HepG2 (cell line): ENCODE data around the gene MTX1. TPM values are rescaled to one million over a fixed set of nuclear protein-coding genes. Genes with fewer than 3 reads are reported as not detected.

Source experiments
- CHD4 ChIP-seq: fragments of 200-600 bp; sonication (generic); IDR thresholded peaks from 2 replicates; pipeline ENCODE4 v1.7.0; 2017; ENCODE audit warnings: mild to moderate bottlenecking, low read length, borderline replicate concordance
- ELF1 ChIP-seq: sonication (generic); formaldehyde crosslinking; IDR thresholded peaks from 2 replicates; pipeline ENCODE4 v1.4.0; 2020; ENCODE audit warnings: missing genetic modification reagents
- HMGXB4 ChIP-seq, 2 experiments: sonication (generic) in 1 of 2; formaldehyde crosslinking in 1 of 2; IDR thresholded peaks; 2 replicates each; pipeline versions ENCODE4 v1.4.0 to v1.6.1; 2018 to 2020; ENCODE audit warnings: missing genetic modification reagents in 2 of 2, borderline replicate concordance in 1 of 2, low read depth in 1 of 2, mild to moderate bottlenecking in 1 of 2, missing biosample characterization in 1 of 2
- NFE2L1 ChIP-seq: sonication (generic); formaldehyde crosslinking; IDR thresholded peaks from 2 replicates; pipeline ENCODE4 v1.4.0; 2020; ENCODE audit warnings: missing genetic modification reagents, mild to moderate bottlenecking, borderline replicate concordance
- PATZ1 ChIP-seq: sonication (generic); formaldehyde crosslinking; IDR thresholded peaks from 2 replicates; pipeline ENCODE4 v1.4.0; 2020; ENCODE audit warnings: missing genetic modification reagents
- PBX2 ChIP-seq: IDR thresholded peaks from 2 replicates; pipeline ENCODE4 v1.6.1; 2016; ENCODE audit warnings: control low read depth
- RAD21 ChIP-seq: fragments of 450-650 bp; formaldehyde crosslinking; IDR thresholded peaks from 2 replicates; pipeline ENCODE4 v1.5.0; 2020; ENCODE audit warnings: mild to moderate bottlenecking
- REL ChIP-seq: sonication (generic); formaldehyde crosslinking; conservative IDR thresholded peaks from 2 replicates; pipeline ENCODE4 v1.8.0; 2022; ENCODE audit warnings: mild to moderate bottlenecking, missing genetic modification reagents, moderate library complexity
- THAP9 ChIP-seq: sonication (generic); formaldehyde crosslinking; IDR thresholded peaks from 2 replicates; pipeline ENCODE4; 2020; ENCODE audit warnings: missing genetic modification reagents, mild to moderate bottlenecking, borderline replicate concordance
- ZBTB4 ChIP-seq: sonication (generic); formaldehyde crosslinking; IDR thresholded peaks from 2 replicates; pipeline ENCODE4 v1.4.0; 2020; ENCODE audit warnings: missing genetic modification reagents, mild to moderate bottlenecking, borderline replicate concordance
- ZNF160 ChIP-seq: sonication (generic); formaldehyde crosslinking; IDR thresholded peaks from 2 replicates; pipeline ENCODE4 v1.8.0; 2022; ENCODE audit warnings: mild to moderate bottlenecking, inconsistent platforms, missing genetic modification reagents
- ZNF350 ChIP-seq: sonication (generic); formaldehyde crosslinking; IDR thresholded peaks from 2 replicates; pipeline ENCODE4 v1.4.0; 2020; ENCODE audit warnings: mild to moderate bottlenecking, low read depth, missing genetic modification reagents, borderline replicate concordance
- ZNF629 ChIP-seq: sonication (generic); formaldehyde crosslinking; conservative IDR thresholded peaks from 2 replicates; pipeline ENCODE4 v1.5.0; 2020; ENCODE audit warnings: missing genetic modification reagents
- polyA plus RNA-seq, 8 experiments: library from polyadenylated mRNA; depleted of rRNA in 3 of 8; stranded (reverse) in 7 of 8; unstranded in 1 of 8; fragments of >200 nt; fragmentation: Illumina TruSeq in 4 of 8; extraction: Trizol in 4 of 8; gene quantifications; 2 replicates each; pipeline versions ENCODE4 v1.2.1 to v1.2.3, GENCODE V29; 2011 to 2016; ENCODE audit warnings: low read depth in 4 of 8, missing spikeins in 1 of 8, mixed read lengths in 1 of 8; ENCODE audit not compliant: insufficient read depth in 1 of 8
- total RNA-seq, 5 experiments: library from RNA; depleted of rRNA; stranded (reverse); fragments of >200 nt; fragmentation: Illumina TruSeq; extraction: Trizol; gene quantifications; 2 replicates each; pipeline ENCODE4 v1.2.3, GENCODE V29; 2016; ENCODE audit warnings: low read depth in 1 of 5

Gene MTX1
- total and polyA plus RNA-seq, 2 of the 13 experiments (the other 11 are each of a cell fraction or from before 2014, with no cell fraction given), result 64.5 to 72.6 TPM

GRCh38 chr1:155250633-155251449, 42.3 kb downstream of the MTX1 start (continued):
- TF ChIP-seq HMGXB4 (CRISPR knock-in tag; IDR thresholded peaks at IDR 0.05; ENCODE audit: borderline replicate concordance in 1 of 2, low read depth in 1 of 2), result peak; percentile 85 to 95
- peak; percentile 69; the same call in 1 of the 2 replicates for TF ChIP-seq THAP9 (CRISPR knock-in tag)
- TF ChIP-seq ELF1, result peak; percentile 67
- TF ChIP-seq ZNF160 (CRISPR knock-in tag), result peak; percentile 23; the same call in 1 of the 2 replicates
- no peak for TF ChIP-seq PBX2
- peak; percentile 46; the same call in 1 of the 2 replicates for TF ChIP-seq PATZ1 (CRISPR knock-in tag)
- peak; percentile 97 for TF ChIP-seq RAD21
- no peak for TF ChIP-seq NFE2L1
- TF ChIP-seq ZBTB4, result 0 out of 2 replicates have a peak, but pooled peaks have one; percentile 25
- TF ChIP-seq ZNF350 (CRISPR knock-in tag), result peak; percentile 67; the same call in 1 of the 2 replicates
- TF ChIP-seq CHD4, result peak; percentile 56; the same call in 1 of the 2 replicates
- peak; percentile 79 for TF ChIP-seq ZNF629
- TF ChIP-seq REL (CRISPR knock-in tag), result peak; percentile 70; the same call in 1 of the 2 replicates
